Keratinocyte (primary cell): ENCODE data around the gene PLEKHA6. TPM values are rescaled to one million over a fixed set of nuclear protein-coding genes. Genes with fewer than 3 reads are reported as not detected.

Experiments used
- DNase-seq: peaks from one replicate; pipeline ENCODE4 v3.0.0-alpha.2; 2011; ENCODE audit warnings: low read depth, missing footprints, low spot score
- FAIRE-seq: peaks from 2 replicates; lab custom pipeline; 2011; peaks lifted over from hg19 to GRCh38; lab: Jason Lieb, UNC
- H2AFZ ChIP-seq: 2 replicates; pipeline ENCODE4 v1.6.0; 2012; ENCODE audit warnings: low read length, control low read depth, inconsistent platforms; ENCODE audit not compliant: control insufficient read depth
- H3K27ac ChIP-seq: 2 replicates; pipeline ENCODE4 v1.5.1; 2011; ENCODE audit warnings: low read length; ENCODE audit not compliant: control insufficient read depth, insufficient read depth
- H3K27me3 ChIP-seq: 3 replicates; pipeline ENCODE4 v1.6.0; 2011; ENCODE audit warnings: low read length; ENCODE audit not compliant: control insufficient read depth, insufficient read depth; ENCODE audit errors: extremely low read depth
- H3K36me3 ChIP-seq, 2 experiments: 2 replicates in 1 of 2; 3 replicates in 1 of 2; pipeline ENCODE4 v1.5.1; 2011; ENCODE audit warnings: low read length in 2 of 2, mild to moderate bottlenecking in 1 of 2; ENCODE audit not compliant: control insufficient read depth in 2 of 2, insufficient read depth in 2 of 2; ENCODE audit errors: extremely low read depth in 1 of 2
- H3K4me1 ChIP-seq: 3 replicates; pipeline ENCODE4 v1.5.1; 2011; ENCODE audit warnings: low read length; ENCODE audit not compliant: control insufficient read depth, insufficient read depth; ENCODE audit errors: extremely low read depth
- H3K4me2 ChIP-seq: 3 replicates; pipeline ENCODE4 v1.6.0; 2011; ENCODE audit warnings: low read depth, low read length; ENCODE audit not compliant: control insufficient read depth, insufficient read depth; ENCODE audit errors: extremely low read depth
- H3K4me3 ChIP-seq, 3 experiments: fragments of 200-600 bp in 1 of 3; sonication (generic) in 1 of 3; 2 replicates in 2 of 3; 3 replicates in 1 of 3; pipeline ENCODE4 v1.5.1; 2011 to 2016; ENCODE audit warnings: low read length in 3 of 3, mild to moderate bottlenecking in 3 of 3, control low read depth in 2 of 3, inconsistent platforms in 1 of 3, low read depth in 1 of 3, mixed read lengths in 1 of 3, mixed run types in 1 of 3, moderate library complexity in 1 of 3; ENCODE audit not compliant: control insufficient read depth in 2 of 3, insufficient read depth in 2 of 3; ENCODE audit errors: extremely low read depth in 1 of 3
- H3K79me2 ChIP-seq: 2 replicates; pipeline ENCODE4 v1.6.0; 2012; ENCODE audit warnings: low read length; ENCODE audit not compliant: control insufficient read depth, insufficient read depth
- H3K9ac ChIP-seq: 3 replicates; pipeline ENCODE4 v1.6.0; 2011; ENCODE audit warnings: low read length; ENCODE audit not compliant: control insufficient read depth, insufficient read depth; ENCODE audit errors: extremely low read depth
- H3K9me1 ChIP-seq: 3 replicates; pipeline ENCODE4 v1.6.0; 2011; ENCODE audit warnings: low read length; ENCODE audit not compliant: control insufficient read depth, insufficient read depth; ENCODE audit errors: extremely low read depth
- H3K9me3 ChIP-seq: 2 replicates; pipeline ENCODE4 v1.5.1; 2012; ENCODE audit warnings: low read depth, low read length; ENCODE audit not compliant: control insufficient read depth
- H4K20me1 ChIP-seq: 3 replicates; pipeline ENCODE4 v1.6.0; 2011; ENCODE audit warnings: low read length; ENCODE audit not compliant: control insufficient read depth, insufficient read depth; ENCODE audit errors: extremely low read depth
- EZH2 ChIP-seq: IDR thresholded peaks from one replicate; pipeline ENCODE4 v1.6.1; 2012; ENCODE audit warnings: inconsistent platforms, mild to moderate bottlenecking, low read length, moderate library complexity
- dilution Hi-C: fragments of 300-500 bp; cut with MboI; formaldehyde crosslinking; loops from one replicate; pipeline ENCODE4 v1.7.0; 2020; ENCODE audit warnings: low sequenced_read_pairs; ENCODE audit not compliant: extremely low pct_ligation_motif_present
- polyA plus RNA-seq, 5 experiments: library from polyadenylated mRNA; depleted of rRNA in 3 of 5; stranded (reverse) in 3 of 5; stranded (forward) in 1 of 5; unstranded in 1 of 5; fragments of >200 nt; gene quantifications; 1 replicate in 1 of 5; 2 replicates in 3 of 5; 3 replicates in 1 of 5; pipeline versions ENCODE4 v1.2.1 to v1.2.3, GENCODE V29; 2011 to 2012; ENCODE audit warnings: missing spikeins in 2 of 5, low read depth in 1 of 5, low replicate concordance in 1 of 5
- TF ChIP-seq, protein P1 (sequence below), 3 experiments: IDR thresholded peaks in 1 of 3; conservative IDR thresholded peaks in 1 of 3; optimal IDR thresholded peaks in 1 of 3; 2 replicates in 2 of 3; 3 replicates in 1 of 3; pipeline versions ENCODE3 to v1.5.1; 2011; ENCODE audit warnings: low read length in 3 of 3, mild to moderate bottlenecking in 3 of 3, moderate library complexity in 2 of 3, control low read depth in 1 of 3, inconsistent platforms in 1 of 3; ENCODE audit not compliant: insufficient read depth in 2 of 3; ENCODE audit errors: extremely low read depth in 1 of 3

PLEKHA6 gene
- polyA plus RNA-seq, 1 donor (not counting 4 experiments of a cell fraction or from before 2014, with no cell fraction given), result 1.5 TPM

DNA sequence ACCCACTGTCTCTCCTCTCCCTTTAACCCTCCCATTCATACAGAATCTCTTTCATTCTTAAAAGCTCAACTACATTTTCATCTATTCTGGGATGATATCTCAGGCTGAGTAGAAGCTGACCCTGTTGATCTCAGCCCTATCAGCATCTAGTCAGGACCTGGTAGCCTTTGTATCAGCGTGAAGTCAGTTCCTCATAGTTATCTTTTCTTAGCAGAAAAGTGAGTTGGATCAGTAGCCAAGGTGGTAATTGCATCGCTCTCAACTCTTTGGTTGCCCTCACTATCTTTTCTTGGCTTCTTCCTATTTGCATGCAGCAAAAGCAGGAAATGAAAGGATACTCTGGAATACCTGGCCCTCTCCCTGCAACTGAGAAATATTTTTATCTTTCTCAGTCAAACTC is 132.4 kb downstream of the PLEKHA6 start:
- no peaks in the 10 kb centered on the region for H3K79me2 ChIP-seq
- dilution Hi-C loops, result no loop called here
- H3K4me3 ChIP-seq, result no peak overlapping the region
- H3K4me2 ChIP-seq, result no peak overlapping the region
- FAIRE-seq, result no peak
- H2AFZ ChIP-seq, result no peak overlapping the region
- H3K9ac ChIP-seq, result no peak overlapping the region
- H3K9me3 ChIP-seq, result no peaks in the 10 kb centered on the region
- DNase-seq, result no peak
- H3K9me1 ChIP-seq, result no peaks in the 10 kb centered on the region
- peaks cover 0 to 7% of the 10 kb centered on the region in 2 experiments for H3K36me3 ChIP-seq
- H3K27ac ChIP-seq, result no peak overlapping the region
- no peaks in the 10 kb centered on the region for H3K27me3 ChIP-seq
- no peaks in the 10 kb centered on the region for H4K20me1 ChIP-seq
- TF ChIP-seq, protein P1, sequence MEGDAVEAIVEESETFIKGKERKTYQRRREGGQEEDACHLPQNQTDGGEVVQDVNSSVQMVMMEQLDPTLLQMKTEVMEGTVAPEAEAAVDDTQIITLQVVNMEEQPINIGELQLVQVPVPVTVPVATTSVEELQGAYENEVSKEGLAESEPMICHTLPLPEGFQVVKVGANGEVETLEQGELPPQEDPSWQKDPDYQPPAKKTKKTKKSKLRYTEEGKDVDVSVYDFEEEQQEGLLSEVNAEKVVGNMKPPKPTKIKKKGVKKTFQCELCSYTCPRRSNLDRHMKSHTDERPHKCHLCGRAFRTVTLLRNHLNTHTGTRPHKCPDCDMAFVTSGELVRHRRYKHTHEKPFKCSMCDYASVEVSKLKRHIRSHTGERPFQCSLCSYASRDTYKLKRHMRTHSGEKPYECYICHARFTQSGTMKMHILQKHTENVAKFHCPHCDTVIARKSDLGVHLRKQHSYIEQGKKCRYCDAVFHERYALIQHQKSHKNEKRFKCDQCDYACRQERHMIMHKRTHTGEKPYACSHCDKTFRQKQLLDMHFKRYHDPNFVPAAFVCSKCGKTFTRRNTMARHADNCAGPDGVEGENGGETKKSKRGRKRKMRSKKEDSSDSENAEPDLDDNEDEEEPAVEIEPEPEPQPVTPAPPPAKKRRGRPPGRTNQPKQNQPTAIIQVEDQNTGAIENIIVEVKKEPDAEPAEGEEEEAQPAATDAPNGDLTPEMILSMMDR (optimal IDR thresholded peaks at IDR 0.05 in 1 of 3, IDR thresholded peaks at IDR 0.05 in 1 of 3, conservative IDR thresholded peaks at IDR 0.05 in 1 of 3; ENCODE audit: extremely low read depth in 1 of 3, insufficient read depth in 2 of 3, low read length in 3 of 3), result no peak
- no peak for TF ChIP-seq EZH2
- peaks cover 18% of the 10 kb centered on the region for H3K4me1 ChIP-seq

DNA sequence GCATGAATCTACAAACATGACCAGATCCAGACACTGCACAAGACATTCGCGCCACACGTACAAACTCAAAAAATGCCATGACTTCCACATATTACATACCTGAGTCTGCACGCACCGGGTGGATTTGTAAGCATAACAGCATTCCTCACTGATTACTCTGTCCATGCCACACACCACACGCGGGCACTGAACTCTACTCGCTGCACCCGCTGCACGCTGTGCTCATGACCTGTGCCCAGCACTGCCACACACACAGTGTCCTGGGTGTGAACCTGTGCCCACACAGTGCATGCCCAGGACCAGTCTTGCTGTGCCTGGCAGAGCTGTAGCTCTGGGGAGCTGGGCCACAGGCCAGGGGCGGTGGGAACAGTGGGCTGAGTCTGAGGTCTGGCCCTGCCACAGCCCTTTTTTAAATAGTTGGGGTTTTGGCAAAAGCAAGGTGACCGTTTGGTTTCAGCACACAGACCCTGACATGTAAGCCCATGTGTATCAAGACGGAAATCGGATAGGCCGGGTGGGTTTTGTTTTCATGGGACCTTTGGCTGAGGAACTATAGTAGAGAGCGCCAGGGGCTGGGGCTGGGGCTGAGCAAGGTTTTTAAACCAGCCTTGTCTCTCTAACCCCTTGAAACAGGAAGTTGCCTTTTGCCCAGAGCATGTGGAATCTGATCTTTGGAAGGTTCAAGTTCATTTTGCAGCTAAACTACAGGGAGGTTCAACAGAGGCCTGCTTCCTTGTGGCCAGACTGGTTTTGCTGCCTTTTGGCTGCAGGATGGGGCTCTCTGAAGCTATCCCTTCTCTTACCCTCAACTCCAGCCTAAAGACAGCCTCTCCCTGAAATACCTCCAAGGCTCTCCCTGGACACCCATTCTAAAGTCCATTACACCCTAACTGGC is 133.6 kb downstream of the PLEKHA6 start:
- Histone ChIP-seq H3K9me1 (no peaks in the 10 kb centered on the region), H3K4me2 (peak overlapping the region; percentile 57), H3K4me3 (no peak overlapping the region), H3K9me3 (no peaks in the 10 kb centered on the region), H3K36me3 (peaks cover 0 to 9% of the 10 kb centered on the region in 2 experiments), H2AFZ (no peak overlapping the region), H3K9ac (no peak overlapping the region), H3K4me1 (peaks cover 18% of the 10 kb centered on the region), H4K20me1 (no peaks in the 10 kb centered on the region), H3K79me2 (no peaks in the 10 kb centered on the region), H3K27ac (peak overlapping the region; percentile 37), H3K27me3 (no peaks in the 10 kb centered on the region)
- dilution Hi-C loops, result no loop called here
- no peak for TF ChIP-seq EZH2
- TF ChIP-seq, protein P1 (optimal IDR thresholded peaks at IDR 0.05 in 1 of 3, IDR thresholded peaks at IDR 0.05 in 1 of 3, conservative IDR thresholded peaks at IDR 0.05 in 1 of 3; ENCODE audit: extremely low read depth in 1 of 3, insufficient read depth in 2 of 3, low read length in 3 of 3), result no peak
- FAIRE-seq, result peak; percentile 90
- DNase-seq, result peak; percentile 49
